RWPE1 (cell line): ENCODE measurements around the gene BPIFB3.

Experiments
- CTCF ChIA-PET: fragments of 350-600 bp; sonication (Branson Sonifier 250); formaldehyde crosslinking; extraction: SDS; loops from one replicate; lab custom pipeline; 2021; lab: Yijun Ruan, JAX
- POLR2A ChIA-PET: fragments of 400-600 bp; formaldehyde crosslinking; extraction: SDS; loops from one replicate; lab custom pipeline; 2020; ENCODE audit warnings: antibody characterized with exemption; ENCODE audit not compliant: low non-redundant PET; lab: Yijun Ruan, JAX
- DNase-seq: peaks from one replicate; pipeline ENCODE4 v3.0.0; 2012; ENCODE audit warnings: low spot score
- H3K27ac ChIP-seq: fragments of 450-650 bp; 2 replicates; pipeline ENCODE4 v1.5.1; 2017
- TF ChIP-seq, protein P1 (sequence below): fragments of 450-650 bp; conservative IDR thresholded peaks from 2 replicates; pipeline ENCODE4 v1.5.1; 2017; ENCODE audit warnings: low read depth, mild to moderate bottlenecking

BPIFB3 gene

GRCh38 chr20:33007376-33008335 lies 46.0 kb upstream of the BPIFB3 start, which contains the start of gene BPIFB2:
Gene BPIFB2 (plus strand): TSS chr20:33007704. CDS start chr20:33008575, 871 bp downstream.
- TF ChIP-seq, protein P1, sequence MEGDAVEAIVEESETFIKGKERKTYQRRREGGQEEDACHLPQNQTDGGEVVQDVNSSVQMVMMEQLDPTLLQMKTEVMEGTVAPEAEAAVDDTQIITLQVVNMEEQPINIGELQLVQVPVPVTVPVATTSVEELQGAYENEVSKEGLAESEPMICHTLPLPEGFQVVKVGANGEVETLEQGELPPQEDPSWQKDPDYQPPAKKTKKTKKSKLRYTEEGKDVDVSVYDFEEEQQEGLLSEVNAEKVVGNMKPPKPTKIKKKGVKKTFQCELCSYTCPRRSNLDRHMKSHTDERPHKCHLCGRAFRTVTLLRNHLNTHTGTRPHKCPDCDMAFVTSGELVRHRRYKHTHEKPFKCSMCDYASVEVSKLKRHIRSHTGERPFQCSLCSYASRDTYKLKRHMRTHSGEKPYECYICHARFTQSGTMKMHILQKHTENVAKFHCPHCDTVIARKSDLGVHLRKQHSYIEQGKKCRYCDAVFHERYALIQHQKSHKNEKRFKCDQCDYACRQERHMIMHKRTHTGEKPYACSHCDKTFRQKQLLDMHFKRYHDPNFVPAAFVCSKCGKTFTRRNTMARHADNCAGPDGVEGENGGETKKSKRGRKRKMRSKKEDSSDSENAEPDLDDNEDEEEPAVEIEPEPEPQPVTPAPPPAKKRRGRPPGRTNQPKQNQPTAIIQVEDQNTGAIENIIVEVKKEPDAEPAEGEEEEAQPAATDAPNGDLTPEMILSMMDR = no peak
- no peak for DNase-seq
- POLR2A ChIA-PET = no interaction called here
- no peak within 1 kb of the TSS for H3K27ac ChIP-seq
- CTCF ChIA-PET = interaction anchor here (0.7 kb wide), 2 partner anchors 253 to 1105 kb away, joined by 3 read pairs; no protein-coding TSS in a partner anchor

GRCh38 chr20:33008336-33009213 lies 45.1 kb upstream of the BPIFB3 start:
- H3K27ac ChIP-seq = no peak overlapping the region
- ChIA-PET CTCF (interaction anchor here (0.7 to 0.8 kb wide), 2 partner anchors 173 to 254 kb away, joined by 3 read pairs; no protein-coding TSS in a partner anchor), POLR2A (no interaction called here)
- no peak for DNase-seq
- TF ChIP-seq, protein P1 = no peak

DNA sequence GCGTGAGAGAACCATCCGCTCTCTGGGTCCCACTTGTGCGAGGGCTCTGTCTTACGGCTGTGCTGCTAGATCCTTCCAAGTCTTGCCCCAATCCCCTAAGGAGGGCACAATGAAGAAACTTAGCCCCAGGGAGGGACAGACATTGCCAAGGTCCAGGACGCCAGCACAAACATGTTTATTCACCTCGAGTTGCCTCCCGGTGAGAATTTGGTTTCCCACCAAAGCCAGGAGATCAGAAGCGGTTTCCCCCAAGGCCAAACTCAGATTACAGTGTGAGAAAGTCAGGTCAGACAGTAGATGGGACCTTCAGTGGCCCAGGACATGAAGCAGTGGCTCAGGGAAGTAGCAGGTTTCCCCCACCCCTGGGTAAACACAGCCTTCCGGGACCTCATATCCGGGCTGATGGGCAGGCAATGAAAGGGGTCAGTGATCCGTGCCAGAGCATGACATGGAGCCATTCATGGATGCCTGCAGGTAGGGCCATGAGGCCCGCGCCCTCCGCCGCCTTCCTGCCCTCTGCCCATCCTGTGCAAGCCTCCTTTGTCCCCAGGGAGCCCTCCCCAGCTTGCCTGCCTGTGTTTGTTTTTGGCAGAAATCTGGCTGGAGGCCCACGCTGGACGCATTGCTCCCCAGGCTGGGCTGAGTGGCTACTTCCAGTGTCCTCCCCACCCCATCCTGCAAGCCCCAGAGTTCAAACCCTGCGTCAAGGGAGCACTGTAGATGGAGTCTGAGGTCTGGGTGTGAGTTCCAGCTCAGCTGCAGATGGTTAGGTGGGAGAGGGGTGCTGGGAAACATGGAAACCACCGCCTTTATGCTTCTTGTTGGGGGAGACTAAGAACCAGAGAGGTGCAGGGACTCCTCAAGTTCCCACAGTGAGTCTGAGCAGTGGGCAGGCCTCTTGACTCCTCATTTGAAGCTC lies 44.2 kb upstream of the BPIFB3 start:
- TF ChIP-seq, protein P1 = no peak
- no peak for DNase-seq
- POLR2A ChIA-PET = no interaction called here
- H3K27ac ChIP-seq = no peak overlapping the region
- CTCF ChIA-PET = interaction anchor here (0.8 kb wide), 1 partner anchor 172 kb away, joined by 3 read pairs; no protein-coding TSS in a partner anchor

DNA sequence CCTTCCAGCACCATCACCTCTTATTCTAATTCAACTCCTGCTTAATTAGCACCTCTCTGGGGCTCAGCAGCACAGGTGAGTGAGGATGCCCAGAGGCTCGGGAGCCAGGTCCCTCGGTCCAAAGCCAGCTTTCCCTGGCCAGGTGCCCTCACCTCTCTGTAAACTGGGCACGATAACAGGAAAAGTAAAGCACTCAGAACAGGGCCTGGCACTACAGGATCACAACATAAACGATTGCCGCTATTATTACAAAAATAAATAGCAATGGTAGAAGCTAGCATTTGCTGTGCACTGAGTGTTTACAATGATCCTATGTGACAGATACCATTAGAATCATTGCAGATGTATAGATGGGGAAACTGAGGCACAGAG lies 43.6 kb upstream of the BPIFB3 start:
- H3K27ac ChIP-seq = no peak overlapping the region
- TF ChIP-seq, protein P1 = no peak
- ChIA-PET POLR2A (no interaction called here), CTCF (no interaction called here)
- no peak for DNase-seq

GRCh38 chr20:33010674-33011449 lies 42.8 kb upstream of the BPIFB3 start:
- CTCF ChIA-PET = interaction anchor here (0.7 kb wide), 1 partner anchor 44 kb away, joined by 4 read pairs; no protein-coding TSS in a partner anchor
- TF ChIP-seq, protein P1 = no peak

More at GRCh38 chr20:33010674-33011449, 42.8 kb upstream of the BPIFB3 start:
- POLR2A ChIA-PET = no interaction called here
- DNase-seq = no peak
- no peak overlapping the region for H3K27ac ChIP-seq
